Measurements from ENCODE around the gene TMTC2.

Gene TMTC2

DNA sequence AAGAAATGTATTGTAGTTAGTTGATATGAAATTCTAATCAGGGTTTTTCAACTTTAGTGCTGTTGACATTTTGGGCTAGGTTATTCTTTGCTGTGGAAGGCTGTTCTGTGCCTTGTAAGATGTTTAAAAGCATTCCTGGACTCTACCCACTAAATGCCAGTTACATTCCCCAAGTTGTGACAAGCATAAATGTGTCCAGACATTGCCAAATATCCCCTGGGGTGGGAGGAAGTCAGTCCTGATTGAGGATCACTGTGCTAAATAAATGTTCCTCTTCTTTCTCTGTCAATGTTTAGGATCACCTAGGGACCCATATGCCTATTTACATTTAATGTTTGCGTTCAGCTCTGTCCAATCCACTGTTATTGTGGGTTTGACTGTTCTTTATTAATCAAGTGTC lies 268.3 kb downstream of the TMTC2 start:
- Mint-ChIP-seq H3K4me3 (no peak overlapping the region), H3K27ac (no peak overlapping the region), H3K9me3 (no peaks in the 10 kb centered on the region), H3K27me3 (no peaks in the 10 kb centered on the region), H3K4me1 (no peaks in the 10 kb centered on the region), H3K36me3 (no peaks in the 10 kb centered on the region)
- DNase-seq = no peak
- CTCF ChIA-PET = no interaction called here

DNA sequence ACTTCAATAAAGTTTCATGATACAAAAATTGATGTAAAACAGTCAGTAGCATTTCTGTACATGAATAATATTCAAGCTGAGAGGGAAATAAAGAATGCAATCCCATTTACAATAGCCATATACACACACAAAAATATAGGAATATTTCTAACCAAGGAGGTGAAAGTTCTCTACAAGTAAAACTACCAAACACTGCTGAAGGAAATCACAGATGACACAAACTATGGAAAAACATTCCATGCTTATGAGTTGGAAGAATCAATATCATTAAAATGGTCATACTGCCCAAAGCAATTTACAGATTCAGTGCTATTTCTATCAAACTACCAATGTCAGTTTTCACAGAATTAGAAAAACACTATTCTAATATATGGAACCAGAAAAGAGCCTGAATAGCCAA lies 272.3 kb downstream of the TMTC2 start:
- Mint-ChIP-seq H3K27ac (no peak overlapping the region), H3K4me3 (no peak overlapping the region), H3K4me1 (no peaks in the 10 kb centered on the region), H3K36me3 (no peaks in the 10 kb centered on the region), H3K9me3 (no peaks in the 10 kb centered on the region), H3K27me3 (no peaks in the 10 kb centered on the region)
- CTCF ChIA-PET = no interaction called here
- no peak for DNase-seq

DNA sequence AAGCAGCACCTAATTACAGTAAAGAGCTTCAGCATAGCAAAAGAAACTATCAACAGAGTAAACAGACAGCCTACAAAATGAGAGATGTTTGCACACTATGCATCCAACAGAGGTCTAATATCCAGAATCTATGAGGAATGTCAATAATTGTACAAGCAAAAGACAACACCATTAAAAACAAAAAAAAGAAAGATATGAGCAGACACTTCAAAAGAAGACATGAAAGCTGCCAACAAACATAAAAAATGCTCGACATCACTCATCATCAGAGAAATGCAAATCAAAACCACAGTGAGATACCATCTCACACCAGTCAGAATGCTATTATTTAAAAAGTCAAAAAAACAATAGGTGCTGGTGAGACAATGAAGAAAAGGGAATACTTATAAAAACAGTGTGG lies 273.1 kb downstream of the TMTC2 start:
- no peaks in the 10 kb centered on the region for H3K36me3 Mint-ChIP-seq
- DNase-seq = no peak
- CTCF ChIA-PET = no interaction called here
- no peaks in the 10 kb centered on the region for H3K9me3 Mint-ChIP-seq
- no peaks in the 10 kb centered on the region for H3K4me1 Mint-ChIP-seq
- no peak overlapping the region for H3K27ac Mint-ChIP-seq
- H3K4me3 Mint-ChIP-seq = no peak overlapping the region
- H3K27me3 Mint-ChIP-seq = no peaks in the 10 kb centered on the region

DNA sequence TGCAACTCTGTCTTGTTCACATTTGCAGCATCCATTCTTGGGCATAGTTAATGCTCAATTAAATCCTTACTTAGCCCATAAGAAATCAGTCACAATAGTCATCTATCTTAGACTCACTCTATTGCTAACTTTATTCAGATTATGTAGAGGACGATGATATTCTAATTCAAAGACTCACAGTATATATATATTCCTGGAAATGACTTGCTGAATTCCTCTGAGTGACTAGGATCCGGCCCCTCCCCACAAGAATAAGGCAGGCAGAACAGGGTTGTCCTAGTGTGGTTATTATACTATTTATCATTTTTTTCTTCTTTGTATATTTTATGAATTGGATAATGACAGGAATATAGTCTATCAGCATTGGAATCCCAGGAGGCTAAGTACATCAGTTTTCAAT lies 275.1 kb downstream of the TMTC2 start:
- Mint-ChIP-seq H3K27ac (no peak overlapping the region), H3K4me3 (no peak overlapping the region), H3K27me3 (no peaks in the 10 kb centered on the region), H3K4me1 (no peaks in the 10 kb centered on the region), H3K9me3 (no peaks in the 10 kb centered on the region), H3K36me3 (no peaks in the 10 kb centered on the region)
- CTCF ChIA-PET = no interaction called here
- DNase-seq = no peak

DNA sequence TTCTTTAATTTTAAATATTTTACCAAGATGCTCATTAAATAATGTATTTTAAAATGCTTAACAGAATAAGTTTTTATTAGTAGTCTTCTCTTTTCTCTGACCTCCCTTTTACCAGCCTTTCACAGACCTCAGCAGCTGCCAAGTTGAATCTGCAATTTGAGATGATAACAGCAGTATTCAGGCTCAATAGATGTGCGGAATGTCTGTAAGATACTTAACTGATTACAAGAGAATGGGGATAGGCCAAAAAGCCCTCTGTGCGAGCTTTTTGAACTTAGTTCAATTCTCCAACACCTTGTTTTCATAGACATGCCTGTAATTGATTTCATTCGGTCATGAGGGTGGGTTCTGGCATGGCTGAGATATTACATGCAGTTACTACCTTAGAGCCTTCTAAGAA lies 277.2 kb downstream of the TMTC2 start:
- Mint-ChIP-seq H3K36me3 (no peaks in the 10 kb centered on the region), H3K4me3 (no peak overlapping the region), H3K27me3 (no peaks in the 10 kb centered on the region), H3K9me3 (no peaks in the 10 kb centered on the region), H3K4me1 (no peaks in the 10 kb centered on the region), H3K27ac (no peak overlapping the region)
- CTCF ChIA-PET = no interaction called here
- no peak for DNase-seq

DNA sequence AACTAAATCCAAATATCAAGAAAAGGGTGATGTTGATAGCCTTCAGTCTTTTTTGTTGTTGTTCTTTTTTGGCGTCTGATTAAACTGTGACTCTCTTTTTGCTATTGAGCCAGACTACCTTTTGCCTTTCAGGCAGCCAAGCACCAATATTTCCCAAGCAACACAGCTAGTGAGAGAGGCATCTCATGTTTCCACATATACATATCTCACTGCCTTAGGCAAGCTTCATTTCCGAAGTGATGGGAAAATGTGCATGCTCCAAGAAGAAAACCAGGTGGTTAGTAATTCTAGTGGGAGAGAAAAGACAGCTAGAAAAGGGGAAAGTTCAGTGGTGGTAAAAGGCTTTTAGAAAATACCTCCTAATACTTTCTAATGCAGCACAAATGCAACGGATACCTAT lies 277.7 kb downstream of the TMTC2 start:
- CTCF ChIA-PET = interaction anchor here (0.6 kb wide), 1 partner anchor 214 kb away, joined by 3 read pairs; no protein-coding TSS in a partner anchor

DNA sequence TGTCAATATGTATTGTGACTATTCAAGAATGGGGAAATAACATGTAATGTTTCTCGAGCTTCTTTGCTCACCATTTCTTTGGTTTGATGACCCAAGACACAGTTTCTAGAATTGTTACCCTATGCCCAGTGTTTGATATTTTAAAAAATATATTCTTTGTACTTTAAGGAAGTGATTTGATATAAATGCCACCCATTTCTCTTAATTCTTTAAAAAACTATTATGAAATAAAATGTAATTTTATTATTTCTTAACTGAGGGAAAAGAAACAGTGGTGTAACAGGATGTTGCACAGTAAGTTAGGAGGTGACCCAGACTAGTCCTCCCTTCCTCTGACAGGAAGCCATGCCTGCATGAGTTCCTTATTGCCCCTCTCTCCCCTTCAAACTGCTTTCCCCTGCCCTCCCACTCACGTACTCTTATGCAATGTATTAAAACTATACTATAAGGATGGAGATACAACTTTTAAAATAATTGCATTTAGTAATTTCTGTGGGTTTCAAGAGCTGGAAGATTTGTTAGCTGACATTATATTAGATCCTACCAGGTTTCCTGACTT lies 279.4 kb downstream of the TMTC2 start:
- CTCF ChIA-PET = no interaction called here
- no peak overlapping the region for H3K27ac Mint-ChIP-seq
- no peaks in the 10 kb centered on the region for H3K36me3 Mint-ChIP-seq
- H3K4me1 Mint-ChIP-seq = no peaks in the 10 kb centered on the region
- DNase-seq = no peak
- no peaks in the 10 kb centered on the region for H3K27me3 Mint-ChIP-seq
- H3K4me3 Mint-ChIP-seq = no peak overlapping the region
- H3K9me3 Mint-ChIP-seq = no peaks in the 10 kb centered on the region

More for the DNA sequence above, 277.7 kb downstream of the TMTC2 start:
- H3K36me3 Mint-ChIP-seq = no peaks in the 10 kb centered on the region
- no peaks in the 10 kb centered on the region for H3K4me1 Mint-ChIP-seq
- H3K9me3 Mint-ChIP-seq = no peaks in the 10 kb centered on the region
- no peaks in the 10 kb centered on the region for H3K27me3 Mint-ChIP-seq
- H3K27ac Mint-ChIP-seq = no peak overlapping the region
- H3K4me3 Mint-ChIP-seq = no peak overlapping the region
- DNase-seq = no peak

DNA sequence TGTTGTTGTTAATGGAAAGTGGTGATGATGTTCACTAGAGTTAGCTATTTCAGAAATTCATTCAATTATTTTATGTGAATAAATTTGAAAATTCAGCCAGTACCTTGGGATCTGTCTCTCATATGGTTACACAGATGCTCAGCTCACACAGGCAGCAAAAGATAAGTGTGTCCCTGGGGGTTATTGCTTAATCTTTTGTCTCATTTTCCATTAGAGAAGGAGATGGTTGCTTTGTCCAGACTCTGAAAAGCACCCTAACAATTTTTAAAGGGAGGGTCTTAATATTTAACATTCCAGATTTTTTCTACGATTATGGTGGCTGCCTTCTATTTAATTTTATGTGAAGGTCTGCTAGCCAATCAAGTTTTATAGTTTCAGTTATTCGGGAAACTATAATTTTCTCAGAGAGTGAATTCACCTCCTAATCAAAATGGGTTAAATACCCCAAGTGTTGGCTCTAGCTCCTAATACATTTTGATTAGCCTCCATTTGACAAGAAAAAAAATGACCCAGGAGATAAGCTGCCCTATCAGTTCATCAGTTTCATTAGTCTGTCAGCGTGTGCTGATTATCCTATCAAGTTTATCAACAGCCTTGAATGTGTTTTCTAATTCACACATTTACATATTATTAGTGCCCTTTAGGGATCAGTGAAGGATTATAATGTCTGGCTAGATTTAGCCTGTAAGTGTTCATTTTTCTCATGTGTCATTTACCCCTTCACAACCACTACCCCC lies 282.1 kb downstream of the TMTC2 start:
- Mint-ChIP-seq H3K4me1 (no peaks in the 10 kb centered on the region), H3K9me3 (no peaks in the 10 kb centered on the region), H3K27me3 (no peaks in the 10 kb centered on the region), H3K36me3 (no peaks in the 10 kb centered on the region), H3K27ac (no peak overlapping the region), H3K4me3 (no peak overlapping the region)
- CTCF ChIA-PET = no interaction called here
- no peak for DNase-seq

DNA sequence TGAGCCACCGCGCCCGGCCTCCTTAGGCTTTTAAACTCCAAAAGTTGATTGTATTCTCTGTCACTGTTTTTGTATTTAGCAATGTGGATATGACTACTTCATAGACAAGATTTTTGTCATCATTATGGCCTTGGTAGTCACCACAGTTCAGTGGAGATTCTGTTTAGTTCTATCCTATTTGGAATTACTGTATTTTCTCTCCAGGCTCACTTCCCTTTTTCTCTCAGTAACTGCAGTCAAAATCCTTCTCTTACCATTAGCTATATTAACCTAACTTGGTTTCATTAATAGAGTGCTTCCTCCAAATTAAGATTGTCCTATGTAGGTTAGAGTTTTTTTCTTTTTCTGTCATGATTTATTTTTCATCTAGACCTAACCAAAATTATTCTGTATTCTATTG lies 283.9 kb downstream of the TMTC2 start:
- H3K36me3 Mint-ChIP-seq = no peaks in the 10 kb centered on the region
- no peaks in the 10 kb centered on the region for H3K9me3 Mint-ChIP-seq
- no peak for DNase-seq
- no peaks in the 10 kb centered on the region for H3K4me1 Mint-ChIP-seq
- H3K4me3 Mint-ChIP-seq = no peak overlapping the region
- no peak overlapping the region for H3K27ac Mint-ChIP-seq
- no peaks in the 10 kb centered on the region for H3K27me3 Mint-ChIP-seq
- CTCF ChIA-PET = no interaction called here

DNA sequence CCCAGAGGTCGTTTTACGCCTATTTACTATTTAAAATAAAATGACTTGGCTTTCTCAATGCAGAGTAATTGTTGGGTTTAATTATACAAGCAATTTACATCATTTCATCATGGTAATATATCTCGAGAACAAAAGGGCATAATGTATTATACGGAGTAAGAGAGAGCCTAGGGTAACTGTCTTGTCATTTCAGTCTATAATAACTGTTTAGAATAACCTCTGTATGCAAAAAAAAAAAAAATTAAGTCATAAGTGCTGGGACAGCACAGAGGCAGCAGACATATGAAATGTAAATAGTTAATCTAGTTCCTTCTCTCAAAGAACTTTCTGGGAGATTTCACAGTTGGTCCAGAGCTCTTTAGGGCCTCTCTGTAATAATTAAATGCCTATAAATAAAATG lies 284.9 kb downstream of the TMTC2 start:
- Mint-ChIP-seq H3K27me3 (no peaks in the 10 kb centered on the region), H3K27ac (no peak overlapping the region), H3K4me3 (no peak overlapping the region), H3K9me3 (no peaks in the 10 kb centered on the region), H3K36me3 (no peaks in the 10 kb centered on the region), H3K4me1 (no peaks in the 10 kb centered on the region)
- no peak for DNase-seq
- CTCF ChIA-PET = no interaction called here

DNA sequence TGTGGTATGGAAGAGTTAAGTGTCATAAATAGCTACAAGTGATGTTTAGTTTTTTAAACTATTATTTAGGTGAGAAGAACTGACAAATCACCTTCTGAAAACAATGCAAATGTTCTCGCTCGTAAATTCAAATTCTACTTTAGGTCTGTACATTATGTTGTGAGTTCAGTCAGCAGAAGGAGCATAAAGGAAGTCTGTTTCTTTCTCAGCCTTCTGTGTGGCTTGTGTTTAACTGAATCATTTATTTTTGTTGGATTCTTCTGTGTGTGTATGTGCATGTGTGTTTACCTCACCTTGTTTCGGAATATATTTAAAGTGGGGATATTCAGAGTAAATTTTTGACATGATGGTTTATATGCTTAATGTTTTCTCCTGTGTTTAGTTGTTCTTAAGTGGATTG lies 285.9 kb downstream of the TMTC2 start:
- no peak for DNase-seq
- no peaks in the 10 kb centered on the region for H3K9me3 Mint-ChIP-seq
- H3K27me3 Mint-ChIP-seq = no peaks in the 10 kb centered on the region
- CTCF ChIA-PET = no interaction called here
- H3K27ac Mint-ChIP-seq = no peak overlapping the region
- no peaks in the 10 kb centered on the region for H3K36me3 Mint-ChIP-seq
- no peak overlapping the region for H3K4me3 Mint-ChIP-seq
- H3K4me1 Mint-ChIP-seq = no peaks in the 10 kb centered on the region

DNA sequence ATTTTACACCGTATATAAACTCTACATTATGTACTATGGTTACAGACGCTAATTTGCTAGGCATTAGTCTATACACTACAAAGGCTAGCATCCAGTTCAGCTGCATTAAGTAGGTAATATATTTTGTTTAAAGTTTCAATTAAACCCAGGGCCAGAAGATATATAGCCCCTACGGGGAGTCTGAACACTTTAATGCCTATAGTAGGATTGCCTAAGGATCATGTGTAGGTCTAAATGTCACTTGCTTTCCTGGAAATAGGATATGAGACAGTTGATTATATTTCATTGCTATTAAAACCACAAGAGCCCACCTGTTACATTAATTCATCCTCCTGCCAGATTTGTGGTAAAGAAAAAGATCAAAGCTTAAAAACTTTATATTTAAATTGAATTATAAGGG lies 286.9 kb downstream of the TMTC2 start:
- CTCF ChIA-PET = no interaction called here
- no peak overlapping the region for H3K4me3 Mint-ChIP-seq
- no peaks in the 10 kb centered on the region for H3K4me1 Mint-ChIP-seq

DNA sequence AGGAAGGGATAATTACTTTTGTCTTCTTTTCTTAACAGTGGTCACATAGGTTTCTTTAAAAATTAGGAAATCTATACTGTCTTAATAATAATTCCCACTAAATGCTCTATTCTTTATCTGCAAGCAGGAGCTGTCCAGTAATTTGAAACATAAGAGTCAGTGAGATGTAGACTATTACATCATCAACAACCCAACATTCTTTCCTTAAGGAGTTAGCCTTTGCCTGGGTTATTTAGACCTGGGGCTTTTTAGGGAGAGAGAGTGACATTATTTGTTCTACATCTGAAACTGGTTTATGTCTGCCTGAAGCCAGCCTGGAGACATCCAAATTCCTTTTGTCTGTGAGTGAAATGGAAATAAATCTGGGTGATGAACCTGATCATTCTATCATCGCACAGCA lies 294.4 kb downstream of the TMTC2 start:
- no peak for DNase-seq
- Mint-ChIP-seq H3K9me3 (no peaks in the 10 kb centered on the region), H3K4me3 (no peak overlapping the region), H3K4me1 (no peaks in the 10 kb centered on the region), H3K27ac (no peak overlapping the region), H3K27me3 (no peaks in the 10 kb centered on the region), H3K36me3 (no peaks in the 10 kb centered on the region)
- CTCF ChIA-PET = no interaction called here

More for the DNA sequence above, 286.9 kb downstream of the TMTC2 start:
- H3K36me3 Mint-ChIP-seq = no peaks in the 10 kb centered on the region
- DNase-seq = no peak
- no peak overlapping the region for H3K27ac Mint-ChIP-seq
- H3K27me3 Mint-ChIP-seq = no peaks in the 10 kb centered on the region
- no peaks in the 10 kb centered on the region for H3K9me3 Mint-ChIP-seq

DNA sequence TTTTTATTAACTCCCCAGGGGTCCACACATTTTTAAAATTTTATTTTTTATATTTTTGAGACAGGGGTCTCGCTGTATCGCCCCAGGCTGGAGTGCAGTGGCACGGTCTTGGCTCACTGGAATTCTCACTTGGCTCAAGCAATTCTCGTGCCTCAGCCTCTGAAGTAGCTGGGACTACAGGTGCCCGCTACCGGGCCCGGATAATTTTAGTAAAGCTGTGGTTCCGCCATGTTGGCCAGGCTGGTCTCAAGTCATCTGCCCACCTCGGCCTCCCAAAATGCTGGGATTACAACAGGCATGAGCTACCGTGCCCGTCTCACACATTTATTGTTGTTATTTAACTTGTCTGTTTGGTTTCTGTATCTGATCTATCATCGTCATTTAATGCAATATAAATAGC lies 307.4 kb downstream of the TMTC2 start:
- Mint-ChIP-seq H3K9me3 (no peaks in the 10 kb centered on the region), H3K36me3 (no peaks in the 10 kb centered on the region)

DNA sequence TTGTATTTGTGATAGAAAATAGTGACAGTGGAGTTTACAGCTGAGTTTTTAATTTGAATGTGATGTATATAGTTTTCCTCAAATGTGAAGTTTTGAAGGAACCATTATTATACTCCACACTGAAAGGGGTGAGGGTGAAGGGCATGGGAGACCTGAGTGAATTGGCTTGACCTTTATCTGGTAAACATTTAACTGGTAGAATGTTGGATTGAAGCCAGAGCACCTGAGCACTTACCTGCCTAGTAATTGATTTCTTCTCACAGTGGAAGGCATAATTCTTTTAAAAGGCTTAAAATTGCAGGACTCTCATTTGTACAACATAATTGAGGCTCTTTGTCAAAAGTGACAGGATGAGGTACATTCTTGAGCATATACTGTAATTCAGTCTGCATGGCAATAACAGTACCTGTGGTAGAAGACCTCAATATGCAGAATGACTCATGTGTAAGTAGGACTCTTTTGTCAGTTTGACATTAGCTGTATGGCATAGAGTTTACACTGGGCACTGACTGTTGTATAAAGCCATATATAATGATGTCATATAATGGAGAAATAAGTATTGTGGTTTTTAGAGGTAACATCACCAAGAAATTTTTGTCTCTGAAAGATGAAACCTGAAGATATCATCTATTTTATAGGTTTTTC lies 309.6 kb downstream of the TMTC2 start:
- H3K27ac Mint-ChIP-seq = no peak overlapping the region
- CTCF ChIA-PET = no interaction called here
- no peak overlapping the region for H3K4me3 Mint-ChIP-seq
- H3K4me1 Mint-ChIP-seq = no peaks in the 10 kb centered on the region
- no peak for DNase-seq
- no peaks in the 10 kb centered on the region for H3K9me3 Mint-ChIP-seq
- H3K36me3 Mint-ChIP-seq = no peaks in the 10 kb centered on the region
- no peaks in the 10 kb centered on the region for H3K27me3 Mint-ChIP-seq

More for the DNA sequence above, 307.4 kb downstream of the TMTC2 start:
- CTCF ChIA-PET = no interaction called here
- Mint-ChIP-seq H3K4me3 (no peak overlapping the region), H3K4me1 (no peaks in the 10 kb centered on the region), H3K27me3 (no peaks in the 10 kb centered on the region), H3K27ac (no peak overlapping the region)
- DNase-seq = no peak
